OCI-LY3 (cell line): Measurements from ENCODE around the gene SUN3.

Source experiments
- EZH2phosphoT487 ChIP-seq: fragments of 200-600 bp; shearing (Covaris generic); IDR thresholded peaks from 2 replicates; pipeline ENCODE4 v1.6.1; 2018; ENCODE audit warnings: antibody characterized with exemption, mixed run types, low read depth
- TF ChIP-seq, protein P1 (sequence below): fragments of 200-600, 300-600 bp; sonication (generic); IDR thresholded peaks from 2 replicates; pipeline ENCODE4 v1.5.1; 2014; ENCODE audit warnings: antibody characterized with exemption, low read length, low read depth

DNA sequence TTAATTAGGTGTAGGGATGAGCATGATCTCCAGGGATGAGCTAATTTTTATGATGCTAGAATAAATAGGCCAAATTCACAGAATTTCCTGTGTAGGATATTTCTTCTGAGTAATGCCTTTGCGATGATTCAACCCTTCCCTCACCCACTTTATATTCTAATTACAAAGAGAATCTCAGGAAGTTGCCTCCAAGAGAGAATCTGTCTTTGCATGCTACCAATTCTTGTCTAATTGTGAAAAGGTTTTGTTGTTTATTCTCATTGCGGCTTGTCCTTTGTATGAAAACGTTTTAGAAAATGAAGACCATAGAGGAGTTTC is 12.7 kb upstream of the SUN3 start:
- TF ChIP-seq, protein P1, sequence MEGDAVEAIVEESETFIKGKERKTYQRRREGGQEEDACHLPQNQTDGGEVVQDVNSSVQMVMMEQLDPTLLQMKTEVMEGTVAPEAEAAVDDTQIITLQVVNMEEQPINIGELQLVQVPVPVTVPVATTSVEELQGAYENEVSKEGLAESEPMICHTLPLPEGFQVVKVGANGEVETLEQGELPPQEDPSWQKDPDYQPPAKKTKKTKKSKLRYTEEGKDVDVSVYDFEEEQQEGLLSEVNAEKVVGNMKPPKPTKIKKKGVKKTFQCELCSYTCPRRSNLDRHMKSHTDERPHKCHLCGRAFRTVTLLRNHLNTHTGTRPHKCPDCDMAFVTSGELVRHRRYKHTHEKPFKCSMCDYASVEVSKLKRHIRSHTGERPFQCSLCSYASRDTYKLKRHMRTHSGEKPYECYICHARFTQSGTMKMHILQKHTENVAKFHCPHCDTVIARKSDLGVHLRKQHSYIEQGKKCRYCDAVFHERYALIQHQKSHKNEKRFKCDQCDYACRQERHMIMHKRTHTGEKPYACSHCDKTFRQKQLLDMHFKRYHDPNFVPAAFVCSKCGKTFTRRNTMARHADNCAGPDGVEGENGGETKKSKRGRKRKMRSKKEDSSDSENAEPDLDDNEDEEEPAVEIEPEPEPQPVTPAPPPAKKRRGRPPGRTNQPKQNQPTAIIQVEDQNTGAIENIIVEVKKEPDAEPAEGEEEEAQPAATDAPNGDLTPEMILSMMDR = no peak
- TF ChIP-seq EZH2phosphoT487 = no peak
